MCF 10A (cell line): ENCODE data around the gene ZWILCH. TPM values are rescaled to one million over a fixed set of nuclear protein-coding genes. Genes with fewer than 3 reads are reported as not detected.

Experiments
- BruUV-seq: library from RNA; stranded (reverse); fragments of 400-500 nt; replicated peaks from 2 replicates; lab custom pipeline; 2021; lab: Mats Ljungman, UMichigan
- CTCF ChIA-PET: fragments of 300-600 bp; sonication (Branson Sonifier 250); formaldehyde crosslinking; extraction: SDS; loops from one replicate; lab custom pipeline; 2021; ENCODE audit warnings: antibody characterized with exemption, inconsistent platforms; lab: Yijun Ruan, JAX
- POLR2A ChIA-PET: fragments of 300-600, 350-650 bp; sonication (Branson Sonifier 250); formaldehyde crosslinking; extraction: SDS; loops from one replicate; lab custom pipeline; 2020; ENCODE audit warnings: antibody characterized with exemption, inconsistent platforms; lab: Yijun Ruan, JAX
- DNase-seq: peaks from one replicate; pipeline ENCODE4 v3.0.0-alpha.2; 2018; ENCODE audit not compliant: unreplicated experiment
- H3K27ac Mint-ChIP-seq: one replicate; pipeline ENCODE4 v1.8.0; 2022; ENCODE audit warnings: mild to moderate bottlenecking, low read depth, mixed read lengths; ENCODE audit not compliant: unreplicated experiment
- H3K27me3 Mint-ChIP-seq: one replicate; pipeline ENCODE4 v1.8.0; 2022; ENCODE audit warnings: mixed read lengths; ENCODE audit not compliant: insufficient read depth, unreplicated experiment
- H3K36me3 Mint-ChIP-seq: one replicate; pipeline ENCODE4 v1.8.0; 2022; ENCODE audit warnings: mild to moderate bottlenecking, moderate library complexity, mixed read lengths; ENCODE audit not compliant: insufficient read depth, unreplicated experiment
- H3K4me1 Mint-ChIP-seq: one replicate; pipeline ENCODE4 v1.8.0; 2022; ENCODE audit warnings: mixed read lengths; ENCODE audit not compliant: insufficient read depth, unreplicated experiment
- H3K4me3 Mint-ChIP-seq: one replicate; pipeline ENCODE4 v1.8.0; 2022; ENCODE audit warnings: mild to moderate bottlenecking, moderate library complexity, mixed read lengths; ENCODE audit not compliant: unreplicated experiment
- H3K9me3 Mint-ChIP-seq: one replicate; pipeline ENCODE4 v1.8.0; 2022; ENCODE audit warnings: mixed read lengths; ENCODE audit not compliant: unreplicated experiment
- CTCF ChIP-seq: fragments of 200-600 bp; IDR thresholded peaks from one replicate; pipeline ENCODE4 v1.8.0; 2022; ENCODE audit warnings: antibody characterized with exemption, mild to moderate bottlenecking; ENCODE audit not compliant: unreplicated experiment
- intact Hi-C: fragments of 100-400 bp; cut with micrococcal nuclease; formaldehyde crosslinking; loops from 2 replicates; pipeline ENCODE4 v1.14.1; 2022
- total RNA-seq: library from RNA; stranded (reverse); gene quantifications from 2 replicates; pipeline ENCODE4 v1.2.3, GENCODE V29; 2022

The ZWILCH gene
- total RNA-seq, 1 experiment from 2014 or later, result 27.4 TPM

DNA sequence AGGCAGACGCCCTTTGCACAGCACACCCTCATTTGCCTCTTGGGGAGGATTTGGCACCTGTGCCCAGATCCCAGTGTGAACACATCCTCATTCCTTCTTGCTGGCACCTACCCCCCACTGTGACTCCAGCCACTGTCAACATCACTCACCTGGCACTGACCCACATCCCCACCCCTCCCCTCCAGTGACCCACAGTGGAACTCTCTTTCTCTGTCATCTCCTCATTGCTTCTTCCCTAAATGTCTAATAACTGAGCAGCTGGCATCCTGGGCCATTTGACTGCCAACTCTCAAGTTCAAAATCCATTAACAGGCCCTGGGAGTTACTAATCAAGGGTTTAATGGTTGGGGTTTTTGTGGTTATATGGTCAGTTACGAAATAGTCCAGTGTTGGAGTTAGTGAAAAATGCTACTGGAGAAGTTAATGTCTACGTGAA is 22.0 kb upstream of the ZWILCH start:
- no peaks in the 10 kb centered on the region for H3K27me3 Mint-ChIP-seq
- peaks cover 35% of the 10 kb centered on the region for H3K4me1 Mint-ChIP-seq
- H3K27ac Mint-ChIP-seq, result peak overlapping the region; percentile 1
- H3K4me3 Mint-ChIP-seq, result no peak overlapping the region
- no peak for TF ChIP-seq CTCF
- peaks cover 46% of the 10 kb centered on the region for H3K36me3 Mint-ChIP-seq
- no TSS peak for BruUV-seq
- intact Hi-C loops, result no loop called here
- CTCF ChIA-PET, result no interaction called here
- POLR2A ChIA-PET, result interaction anchor here (1.0 to 1.3 kb wide), 2 partner anchors 9 to 15 kb away, joined by 3 to 4 read pairs; partner anchors contain the start of gene SNAPC5
- peak; percentile 76 for DNase-seq
- H3K9me3 Mint-ChIP-seq, result no peaks in the 10 kb centered on the region

DNA sequence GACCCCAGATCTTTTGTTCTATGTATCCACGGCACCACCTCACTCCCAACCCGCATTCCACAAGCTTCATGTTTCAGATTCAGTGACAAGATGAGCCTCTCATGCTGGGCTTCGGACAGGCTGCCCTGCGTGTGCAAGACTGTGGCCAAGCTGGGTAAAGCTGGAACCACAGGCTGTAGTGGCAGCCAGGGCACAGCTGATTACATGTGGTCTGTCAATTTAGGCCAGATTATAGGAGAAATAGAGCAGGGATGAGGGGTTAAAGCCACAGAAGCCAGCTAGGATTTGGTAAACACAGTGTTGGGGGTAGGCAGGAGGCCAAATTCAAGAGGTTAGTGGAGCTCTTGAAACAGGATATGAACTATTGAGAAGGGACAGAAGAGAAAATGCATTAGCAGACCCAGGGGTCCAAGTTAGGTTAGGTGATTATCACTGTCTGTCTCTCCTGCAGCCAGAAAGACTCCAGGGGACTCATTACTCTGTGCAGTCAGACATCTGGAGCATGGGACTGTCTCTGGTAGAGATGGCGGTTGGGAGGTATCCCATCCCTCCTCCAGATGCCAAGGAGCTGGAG is 20.5 kb upstream of the ZWILCH start:
- Mint-ChIP-seq H3K27me3 (no peaks in the 10 kb centered on the region), H3K9me3 (no peaks in the 10 kb centered on the region), H3K4me1 (peaks cover 32% of the 10 kb centered on the region), H3K27ac (no peak overlapping the region), H3K4me3 (no peak overlapping the region), H3K36me3 (peaks cover 54% of the 10 kb centered on the region)
- ChIA-PET CTCF (interaction anchor here (1.4 kb wide), 1 partner anchor 13 kb away, joined by 9 read pairs; the partner anchor contains the start of gene SNAPC5), POLR2A (interaction anchor here (0.6 to 1.3 kb wide), 3 partner anchors 12 to 18 kb away, joined by 3 to 5 read pairs (median 4); partner anchors contain the start of gene SNAPC5)
- DNase-seq, result no peak
- no TSS peak for BruUV-seq
- intact Hi-C loops, result no loop called here
- TF ChIP-seq CTCF, result no peak

DNA sequence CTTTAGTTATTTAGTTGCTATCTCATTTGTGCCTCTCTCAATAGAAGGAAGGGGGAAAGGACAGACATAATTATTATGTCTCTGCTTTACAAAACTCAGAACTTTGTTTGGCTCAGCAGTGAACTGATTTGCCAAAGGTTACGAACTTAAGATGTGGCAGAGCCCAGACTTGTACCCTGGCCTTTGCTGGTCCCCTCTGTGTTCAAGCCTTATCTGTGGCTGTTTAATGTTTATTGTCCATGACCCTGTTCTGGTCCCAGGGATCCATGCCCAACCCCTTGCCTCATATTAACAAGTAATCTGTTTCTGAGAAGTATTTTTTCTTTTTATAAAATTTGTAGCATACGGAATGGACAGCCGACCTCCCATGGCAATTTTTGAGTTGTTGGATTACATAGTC is 18.2 kb upstream of the ZWILCH start:
- intact Hi-C loops, result no loop called here
- no peak for TF ChIP-seq CTCF
- no peak for DNase-seq
- Mint-ChIP-seq H3K27me3 (no peaks in the 10 kb centered on the region), H3K4me1 (peaks cover 16% of the 10 kb centered on the region), H3K9me3 (no peaks in the 10 kb centered on the region), H3K36me3 (peaks cover 56% of the 10 kb centered on the region), H3K27ac (no peak overlapping the region), H3K4me3 (no peak overlapping the region)
- BruUV-seq, result no TSS peak
- CTCF ChIA-PET, result interaction anchor here (0.7 to 1.7 kb wide), 2 partner anchors 12 to 71 kb away, joined by 5 to 7 read pairs; partner anchors contain the start of gene SNAPC5
- POLR2A ChIA-PET, result no interaction called here

- ChIA-PET CTCF (interaction anchor here (2.2 kb wide), 1 partner anchor 10 kb away, joined by 11 read pairs; the partner anchor contains the start of gene SNAPC5), POLR2A (interaction anchor here (1.4 kb wide), 1 partner anchor 9 kb away, joined by 6 read pairs; the partner anchor contains the start of gene SNAPC5)
- Mint-ChIP-seq H3K9me3 (no peaks in the 10 kb centered on the region), H3K27me3 (no peaks in the 10 kb centered on the region), H3K27ac (no peak overlapping the region), H3K4me3 (no peak overlapping the region), H3K36me3 (peaks cover 52% of the 10 kb centered on the region), H3K4me1 (no peaks in the 10 kb centered on the region)
- intact Hi-C loops, result no loop called here
- no peak for TF ChIP-seq CTCF
- BruUV-seq, result no TSS peak
- DNase-seq, result no peak
Observed at GRCh38 chr15:66488525-66488924, 16.6 kb upstream of the ZWILCH start.
